Body of pancreas (tissue), 4 donors: Measurements from ENCODE around the gene C3orf33.

Experiments used
- POLR2A ChIP-seq, 3 donors: fragments of 450-650 bp; IDR thresholded peaks; one replicate each; pipeline ENCODE4 v1.6.1; 2016; ENCODE audit warnings: antibody characterized with exemption in 3 of 3, mild to moderate bottlenecking in 2 of 3
- TF ChIP-seq, protein P1 (sequence below), 7 experiments: fragments of 450-650 bp in 4 of 7; fragments of 200-600 bp in 3 of 7; sonication (generic) in 3 of 7; IDR thresholded peaks; one replicate each; pipeline ENCODE4 v1.5.1; 2016 to 2019; ENCODE audit warnings: antibody characterized with exemption in 7 of 7

DNA sequence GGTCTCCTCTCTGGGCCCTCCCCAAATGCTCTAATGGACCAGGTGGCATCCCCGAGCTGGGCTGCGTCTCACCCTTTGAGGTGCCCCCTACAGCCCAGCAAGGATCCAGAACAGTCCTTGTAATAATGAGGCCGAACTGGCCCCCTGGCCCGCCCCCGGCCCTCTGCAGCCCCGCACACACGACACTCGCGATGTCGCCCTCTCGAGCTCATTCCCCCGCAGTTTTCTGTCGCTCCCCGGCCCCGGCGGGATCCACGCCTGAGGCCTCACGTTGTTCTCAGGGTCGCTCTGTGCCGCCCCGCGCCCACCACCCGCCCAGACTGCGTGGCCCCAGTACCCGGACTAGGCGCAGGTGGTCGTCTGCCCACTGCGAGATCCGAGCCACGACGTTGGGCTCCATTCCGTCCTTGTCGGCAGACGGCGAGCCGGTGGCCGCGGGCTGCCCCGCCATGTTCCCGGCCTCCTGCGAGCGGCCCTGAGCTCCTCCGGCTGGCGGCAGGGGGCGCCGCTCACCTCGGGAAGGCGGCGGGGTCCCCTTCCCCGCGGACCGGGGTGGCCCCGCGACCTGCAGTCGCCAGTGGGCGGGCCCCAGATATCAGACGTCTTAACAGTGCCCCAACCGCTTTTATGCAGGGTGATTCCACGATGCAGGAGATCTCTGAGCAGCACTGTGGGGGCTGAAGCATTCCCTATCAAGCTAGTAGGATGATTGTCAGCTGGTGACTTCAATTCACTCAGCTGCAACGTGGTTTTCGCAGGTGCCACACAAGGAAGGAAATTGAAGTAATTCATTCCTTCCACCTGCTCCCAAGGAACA is at the start of gene C3orf33:
- TF ChIP-seq, protein P1, sequence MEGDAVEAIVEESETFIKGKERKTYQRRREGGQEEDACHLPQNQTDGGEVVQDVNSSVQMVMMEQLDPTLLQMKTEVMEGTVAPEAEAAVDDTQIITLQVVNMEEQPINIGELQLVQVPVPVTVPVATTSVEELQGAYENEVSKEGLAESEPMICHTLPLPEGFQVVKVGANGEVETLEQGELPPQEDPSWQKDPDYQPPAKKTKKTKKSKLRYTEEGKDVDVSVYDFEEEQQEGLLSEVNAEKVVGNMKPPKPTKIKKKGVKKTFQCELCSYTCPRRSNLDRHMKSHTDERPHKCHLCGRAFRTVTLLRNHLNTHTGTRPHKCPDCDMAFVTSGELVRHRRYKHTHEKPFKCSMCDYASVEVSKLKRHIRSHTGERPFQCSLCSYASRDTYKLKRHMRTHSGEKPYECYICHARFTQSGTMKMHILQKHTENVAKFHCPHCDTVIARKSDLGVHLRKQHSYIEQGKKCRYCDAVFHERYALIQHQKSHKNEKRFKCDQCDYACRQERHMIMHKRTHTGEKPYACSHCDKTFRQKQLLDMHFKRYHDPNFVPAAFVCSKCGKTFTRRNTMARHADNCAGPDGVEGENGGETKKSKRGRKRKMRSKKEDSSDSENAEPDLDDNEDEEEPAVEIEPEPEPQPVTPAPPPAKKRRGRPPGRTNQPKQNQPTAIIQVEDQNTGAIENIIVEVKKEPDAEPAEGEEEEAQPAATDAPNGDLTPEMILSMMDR (IDR thresholded peaks at IDR 0.05): peak; percentile 73 to 96 (median 88)
- TF ChIP-seq POLR2A (IDR thresholded peaks at IDR 0.05): peak; percentile 22 to 61 (median 54)
